HepG2 (cell line): Measurements from ENCODE around the gene LMNTD1.

ENCODE experiments used
- MAFG ChIP-seq: sonication (generic); formaldehyde crosslinking; IDR thresholded peaks from 2 replicates; pipeline ENCODE4 v1.5.1; 2020; ENCODE audit warnings: mild to moderate bottlenecking, missing genetic modification reagents
- MTA1 ChIP-seq: sonication (generic); formaldehyde crosslinking; IDR thresholded peaks from 2 replicates; pipeline ENCODE4 v1.4.0; 2020; ENCODE audit warnings: missing genetic modification reagents, mild to moderate bottlenecking, borderline replicate concordance
- SIN3B ChIP-seq: fragments of 150-350 bp; IDR thresholded peaks from 2 replicates; pipeline ENCODE4 v1.6.1; 2014; ENCODE audit warnings: low read length

GRCh38 chr12:25556153-25556552, 3.1 kb upstream of the LMNTD1 start:
- TF ChIP-seq MTA1 = no peak
- no peak for TF ChIP-seq SIN3B
- no peak for TF ChIP-seq MAFG (CRISPR knock-in tag)
